ENCODE measurements around the gene NT5C2.

DNA sequence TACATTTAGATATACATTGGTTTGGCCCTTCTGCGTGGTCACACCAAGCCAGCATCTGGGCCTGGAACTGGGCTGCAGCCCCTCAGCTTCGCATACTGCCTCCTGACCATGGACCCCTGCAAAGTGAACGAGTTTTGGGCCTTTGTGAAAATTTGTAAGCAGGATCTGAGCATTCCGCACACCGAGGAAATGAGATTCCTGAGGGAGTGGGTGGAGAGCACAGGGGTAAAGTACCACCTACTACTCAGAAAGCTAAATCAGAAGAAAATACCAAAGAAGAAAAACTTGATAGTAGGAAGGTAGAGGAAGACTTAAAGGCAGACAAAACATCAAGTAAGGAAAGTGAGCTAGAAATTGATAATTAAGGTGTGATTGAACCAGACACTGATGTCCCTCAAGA is 22.5 kb upstream of the NT5C2 start:
- TF ChIP-seq, protein P1, sequence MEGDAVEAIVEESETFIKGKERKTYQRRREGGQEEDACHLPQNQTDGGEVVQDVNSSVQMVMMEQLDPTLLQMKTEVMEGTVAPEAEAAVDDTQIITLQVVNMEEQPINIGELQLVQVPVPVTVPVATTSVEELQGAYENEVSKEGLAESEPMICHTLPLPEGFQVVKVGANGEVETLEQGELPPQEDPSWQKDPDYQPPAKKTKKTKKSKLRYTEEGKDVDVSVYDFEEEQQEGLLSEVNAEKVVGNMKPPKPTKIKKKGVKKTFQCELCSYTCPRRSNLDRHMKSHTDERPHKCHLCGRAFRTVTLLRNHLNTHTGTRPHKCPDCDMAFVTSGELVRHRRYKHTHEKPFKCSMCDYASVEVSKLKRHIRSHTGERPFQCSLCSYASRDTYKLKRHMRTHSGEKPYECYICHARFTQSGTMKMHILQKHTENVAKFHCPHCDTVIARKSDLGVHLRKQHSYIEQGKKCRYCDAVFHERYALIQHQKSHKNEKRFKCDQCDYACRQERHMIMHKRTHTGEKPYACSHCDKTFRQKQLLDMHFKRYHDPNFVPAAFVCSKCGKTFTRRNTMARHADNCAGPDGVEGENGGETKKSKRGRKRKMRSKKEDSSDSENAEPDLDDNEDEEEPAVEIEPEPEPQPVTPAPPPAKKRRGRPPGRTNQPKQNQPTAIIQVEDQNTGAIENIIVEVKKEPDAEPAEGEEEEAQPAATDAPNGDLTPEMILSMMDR (IDR thresholded peaks at IDR 0.05; ENCODE audit: insufficient read depth, low read depth, low read length): no peak
- TF ChIP-seq EZH2 (IDR thresholded peaks at IDR 0.05; ENCODE audit: insufficient read depth, low read length): no peak
